Hematopoietic multipotent progenitor cell treated with erythropoietin and hydrocortisone succinate and interleukin-3 and kit ligand, for 15 days (in vitro differentiated cells): ENCODE data around the gene EPHA1.
"Not testable (repeated sequence)": the region's sequence is repeated elsewhere in the genome, so short reads cannot be mapped to it uniquely, and the experiment has no call there.

ENCODE experiments used
- DNase-seq: peaks from one replicate; pipeline ENCODE4 v3.0.0-alpha.2; 2015; ENCODE audit warnings: low spot score

Gene EPHA1

DNA sequence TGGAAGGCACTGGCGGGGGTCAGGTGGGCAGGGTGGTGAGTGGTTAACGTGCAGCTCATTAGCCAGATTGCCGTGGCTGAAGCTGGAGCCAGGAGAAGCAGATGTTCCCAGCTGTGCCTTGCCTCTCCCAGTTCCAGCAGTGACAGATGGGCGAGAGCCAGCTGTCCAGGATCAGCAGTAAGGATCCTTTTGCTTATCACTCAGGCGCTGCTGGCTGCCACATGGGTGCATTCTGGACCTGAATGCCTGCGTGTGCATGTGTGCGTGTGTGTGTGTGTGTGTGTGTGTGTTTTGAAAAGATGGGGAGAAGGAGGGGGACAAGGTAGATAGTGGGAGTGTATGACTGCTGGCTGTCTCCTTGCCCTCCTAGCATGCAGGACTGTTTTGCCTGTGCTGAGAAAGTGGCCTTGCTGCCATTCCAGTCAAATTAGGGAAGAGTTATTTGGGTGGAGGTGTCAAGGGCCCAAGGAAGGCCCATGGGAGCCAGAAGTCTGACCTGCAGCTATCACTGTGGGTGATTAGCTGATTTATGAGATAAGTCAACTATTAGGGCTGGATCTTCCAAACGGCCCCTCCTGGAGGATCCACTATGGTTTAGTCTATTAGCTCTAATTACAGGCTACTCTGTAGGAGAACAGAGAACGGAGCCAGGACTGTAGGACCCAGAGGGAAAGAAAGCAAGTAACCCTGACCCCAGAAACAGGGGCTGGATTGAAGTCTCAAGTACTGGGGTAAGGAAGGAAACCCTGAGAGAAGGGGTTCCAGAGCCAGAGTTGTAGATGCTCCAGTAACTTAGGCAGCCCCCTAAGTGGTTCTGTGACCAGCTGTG is 3.3 kb downstream of the EPHA1 start:
- no peak for DNase-seq

DNA sequence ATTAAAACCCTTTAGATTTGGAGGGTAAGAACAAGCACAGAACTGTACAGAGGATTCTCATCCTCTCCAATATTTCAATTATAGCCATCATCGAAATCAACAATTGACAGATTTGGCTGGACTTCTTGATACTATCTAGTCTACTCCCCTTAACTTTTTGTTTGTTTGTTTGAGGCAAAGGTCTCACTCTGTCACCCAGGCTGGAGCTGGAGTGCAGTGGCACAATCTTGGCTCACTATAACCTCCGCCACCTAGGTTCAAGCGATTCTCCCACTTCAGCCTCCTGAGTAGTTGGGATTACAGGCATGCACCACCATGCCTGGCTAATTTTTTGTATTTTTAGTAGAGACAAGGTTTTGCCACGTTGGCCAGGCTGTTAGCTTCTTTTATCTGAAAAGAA is 6.4 kb downstream of the EPHA1 start:
- DNase-seq, result not testable (repeated sequence)

DNA sequence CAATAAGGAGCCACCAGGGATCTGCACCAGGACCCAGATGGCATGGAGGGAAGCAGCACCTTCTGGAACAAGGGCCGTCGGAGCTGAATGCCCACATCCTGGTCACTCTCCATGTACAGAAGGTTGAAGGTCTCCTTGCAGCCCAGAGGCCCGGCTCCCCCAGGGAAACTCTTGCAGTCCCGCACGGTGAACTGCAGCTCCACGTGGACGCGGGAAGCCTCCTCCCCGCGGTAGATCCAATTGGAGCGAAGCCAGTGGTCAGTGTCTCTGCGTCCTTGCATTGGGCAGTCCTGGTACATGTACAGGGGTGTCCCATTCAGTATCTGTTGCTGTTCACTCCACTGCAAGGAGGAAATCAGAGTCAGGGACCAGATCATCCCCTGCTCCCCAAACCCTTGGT is 7.4 kb downstream of the EPHA1 start:
- no peak for DNase-seq

GRCh38 chr7:143399642-143400041 is 9.0 kb downstream of the EPHA1 start:
- DNase-seq, result no peak

- DNase-seq, result no peak
Measured at GRCh38 chr7:143399151-143399550, 9.5 kb downstream of the EPHA1 start.

- DNase-seq, result no peak
Measured at GRCh38 chr7:143398616-143399015, 10.0 kb downstream of the EPHA1 start.

DNA sequence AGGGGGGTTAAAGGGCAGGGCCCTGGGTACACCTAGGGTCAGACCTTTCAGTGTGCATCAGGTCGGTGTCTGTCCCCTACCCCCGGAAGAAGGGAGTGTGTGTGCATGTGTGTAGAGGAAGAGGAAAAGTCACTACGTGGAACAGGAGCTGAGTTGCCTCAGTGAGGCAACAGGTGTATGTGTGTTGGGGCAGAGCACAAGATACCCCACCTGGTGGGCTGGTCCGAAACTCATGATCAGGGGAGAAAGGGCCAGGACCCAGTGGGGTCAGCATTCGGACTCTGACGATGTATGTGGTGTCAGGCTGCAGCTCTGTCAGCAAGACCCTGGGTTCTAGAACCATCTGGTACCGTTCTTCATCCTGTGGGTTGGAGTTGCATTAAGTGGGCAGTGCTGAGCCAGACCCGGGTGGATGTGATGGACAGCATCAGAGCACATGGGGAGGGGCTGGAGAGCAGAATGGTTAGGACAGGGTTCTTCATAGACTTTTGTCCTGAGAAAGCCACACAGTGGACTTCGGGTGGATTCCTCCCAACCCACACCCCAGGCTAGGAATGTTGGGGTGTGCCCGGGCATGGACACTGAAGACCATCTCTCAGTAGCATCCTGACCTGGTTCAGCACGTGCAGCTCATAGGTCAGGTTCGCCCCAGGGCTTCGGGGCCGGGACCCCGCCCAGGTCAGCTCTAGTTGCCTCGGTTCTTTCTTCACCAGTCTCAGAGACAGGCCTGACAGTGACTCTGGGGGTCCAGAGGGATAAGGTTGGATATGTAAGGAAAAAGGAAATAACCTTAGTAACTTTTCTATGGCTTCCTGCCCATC is 10.7 kb downstream of the EPHA1 start:
- no peak for DNase-seq

DNA sequence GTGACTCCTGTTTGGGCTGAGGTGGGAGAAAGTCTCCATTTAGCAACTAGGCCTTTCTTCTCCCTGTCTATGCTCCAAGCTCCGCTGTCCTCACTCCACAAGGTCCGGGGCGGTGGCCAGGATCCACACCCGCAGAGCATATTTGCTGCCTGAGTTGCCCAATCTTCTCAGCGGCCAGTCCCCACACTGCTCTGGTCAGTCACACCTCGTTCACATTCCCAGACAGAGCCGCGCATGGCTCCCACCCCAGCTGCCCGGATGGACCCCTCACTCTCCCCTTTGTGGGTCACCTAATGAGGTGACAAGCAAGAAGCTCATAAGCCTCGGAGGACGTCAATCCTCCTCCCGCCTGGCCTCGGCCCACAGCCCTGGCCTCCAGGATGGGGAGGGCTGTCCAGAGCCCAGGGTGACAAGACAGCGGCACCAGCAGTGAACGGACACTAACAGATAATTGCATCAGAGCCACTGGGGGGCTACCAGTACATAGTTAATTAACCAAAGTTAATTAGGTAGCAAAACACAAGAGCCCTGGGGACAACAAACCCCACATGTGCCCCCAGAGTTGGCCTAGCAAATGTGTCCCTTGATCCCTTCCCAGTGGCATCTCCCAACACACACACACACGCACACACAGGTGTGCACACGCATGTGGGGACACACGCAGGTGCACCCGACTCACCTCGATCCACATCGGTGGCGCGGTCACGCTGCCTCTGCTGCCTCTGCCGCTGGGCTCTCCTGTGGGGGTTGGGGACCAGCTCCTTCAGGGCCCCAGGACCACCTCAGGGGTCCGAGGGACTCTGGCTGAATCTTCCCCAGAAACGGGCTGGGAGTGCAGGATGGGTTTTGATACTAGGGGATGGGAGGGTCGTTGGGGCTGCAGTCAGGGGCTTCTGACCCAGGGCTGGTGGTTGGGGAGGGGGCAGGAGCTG is 11.8 kb downstream of the EPHA1 start:
- DNase-seq, result no peak

GRCh38 chr7:143396182-143396581 is 12.5 kb downstream of the EPHA1 start:
- no peak for DNase-seq

GRCh38 chr7:143395187-143396149 is 13.2 kb downstream of the EPHA1 start:
- no peak for DNase-seq

DNA sequence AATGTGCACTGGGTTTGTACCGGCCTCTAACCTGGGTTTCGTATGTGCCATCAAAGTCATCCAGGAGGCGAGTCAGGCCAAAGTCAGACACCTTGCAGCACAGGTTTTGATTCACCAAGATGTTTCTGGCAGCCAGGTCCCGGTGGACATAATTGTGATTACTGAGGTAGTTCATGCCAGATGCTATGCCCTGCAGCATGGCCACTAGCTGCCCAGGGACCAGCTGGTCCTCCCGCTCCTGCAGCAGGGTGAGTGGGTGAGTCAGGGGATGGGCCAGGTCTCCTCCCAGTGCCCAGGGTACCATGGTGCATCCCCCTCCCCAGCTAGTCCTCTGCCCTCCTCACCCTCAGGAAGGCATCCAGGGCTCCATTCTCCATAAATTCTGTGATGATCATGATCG is 13.9 kb downstream of the EPHA1 start:
- DNase-seq, result no peak

GRCh38 chr7:143394068-143394467 is 14.6 kb downstream of the EPHA1 start:
- no peak for DNase-seq

GRCh38 chr7:143393267-143394041 is 15.2 kb downstream of the EPHA1 start:
- no peak for DNase-seq

- DNase-seq, result no peak
Measured at GRCh38 chr7:143392875-143393266, 15.8 kb downstream of the EPHA1 start.

GRCh38 chr7:143392427-143392826 is 16.2 kb downstream of the EPHA1 start:
- not testable (repeated sequence) for DNase-seq

- DNase-seq, result no peak
Measured at GRCh38 chr7:143391462-143392404, 16.9 kb downstream of the EPHA1 start.

DNA sequence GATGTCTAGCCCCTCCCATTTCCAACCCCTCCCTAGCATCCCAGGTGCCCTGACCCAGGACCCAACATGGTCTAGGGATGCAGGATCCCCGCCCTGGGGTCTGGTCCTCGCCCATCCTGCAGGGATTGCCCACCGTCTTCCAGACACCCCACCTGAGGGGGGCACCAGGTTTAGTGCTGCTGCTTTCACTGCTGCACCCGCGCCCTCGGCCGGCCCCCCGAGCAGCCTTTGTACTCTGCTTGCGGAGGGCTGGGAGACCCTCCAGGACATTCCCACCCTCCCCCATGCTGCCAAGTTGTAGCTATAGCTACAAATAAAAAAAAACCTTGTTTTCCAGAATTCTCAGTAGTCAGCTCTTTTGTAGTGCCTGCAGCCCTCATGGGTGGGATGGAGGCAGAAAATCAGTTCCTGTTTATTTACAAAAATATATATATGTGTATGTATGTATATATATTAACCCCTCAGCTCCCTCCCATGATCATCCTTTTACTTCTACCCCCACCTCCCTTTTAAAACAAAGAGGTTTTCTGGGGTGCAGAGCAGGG is 17.8 kb downstream of the EPHA1 start:
- no peak for DNase-seq

DNA sequence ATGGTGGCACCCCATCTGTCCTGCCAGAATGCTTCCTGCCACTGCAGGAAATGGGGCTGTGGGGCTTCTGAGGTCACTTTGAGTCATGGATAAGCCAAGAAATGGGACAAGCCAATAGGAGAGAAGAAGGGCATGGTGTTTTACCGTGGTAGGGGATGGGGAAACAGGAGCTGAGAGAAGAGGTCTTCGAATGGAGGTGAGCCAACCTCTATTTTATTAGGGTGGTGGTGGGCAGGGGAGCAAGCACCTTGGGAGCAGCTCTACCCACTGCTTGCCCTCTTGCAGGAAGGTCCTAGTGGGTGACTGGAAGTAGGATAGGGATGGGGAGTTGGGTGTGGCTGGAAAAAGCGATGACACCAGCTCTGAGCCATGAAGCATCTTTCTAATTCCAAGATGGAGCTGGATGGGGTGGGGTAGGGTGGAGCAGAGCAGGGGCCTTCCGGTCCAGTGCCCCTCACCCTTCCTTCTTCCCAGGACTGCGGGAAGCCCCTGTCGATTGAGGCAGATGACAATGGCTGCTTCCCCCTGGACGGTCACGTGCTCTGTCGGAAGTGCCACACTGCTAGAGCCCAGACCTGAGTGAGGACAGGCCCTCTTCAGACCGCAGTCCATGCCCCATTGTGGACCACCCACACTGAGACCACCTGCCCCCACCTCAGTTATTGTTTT is 18.4 kb downstream of the EPHA1 start:
- no peak for DNase-seq
